T-helper 1 cell treated with Interleukin-12 subunit alpha and Interleukin-12 subunit beta and Interleukin-4 antibody, amounts not matched to agents 30 ng/mL and 1 ng/mL, for 36 hours (primary cell): ENCODE results near the gene WNT1. TPM values are rescaled to one million over a fixed set of nuclear protein-coding genes. Genes with fewer than 3 reads are reported as not detected.

Experiments used
- intact Hi-C: fragments of 100-400 bp; cut with micrococcal nuclease; formaldehyde crosslinking; loops from one replicate; pipeline ENCODE4 v1.15.1; 2024
- total RNA-seq: library from RNA; stranded (reverse); gene quantifications from 2 replicates; pipeline ENCODE4 v1.2.3, GENCODE V29; 2022

Gene WNT1
- total RNA-seq, 1 donor from 2014 or later: not detected

DNA sequence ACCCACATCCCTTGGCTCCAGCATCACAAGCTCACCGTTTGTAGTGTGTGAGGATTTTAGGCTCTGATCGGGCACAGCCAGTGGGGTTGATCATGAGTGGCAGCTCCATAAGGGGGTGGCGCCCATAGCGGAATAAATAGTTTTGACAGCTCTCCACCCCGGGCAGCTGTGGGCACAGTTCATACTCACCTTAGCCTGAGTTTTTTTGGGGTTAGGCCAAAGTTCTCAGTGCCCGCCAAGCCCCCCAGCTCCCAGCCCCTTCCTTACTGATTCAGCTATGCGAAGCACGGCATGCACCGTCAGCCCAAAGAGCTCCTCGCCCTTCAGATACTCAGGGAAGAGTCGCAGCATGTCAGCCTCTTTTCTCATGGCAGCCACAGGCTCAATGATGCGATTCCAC is 46.4 kb downstream of the WNT1 start:
- intact Hi-C loops: no loop called here

DNA sequence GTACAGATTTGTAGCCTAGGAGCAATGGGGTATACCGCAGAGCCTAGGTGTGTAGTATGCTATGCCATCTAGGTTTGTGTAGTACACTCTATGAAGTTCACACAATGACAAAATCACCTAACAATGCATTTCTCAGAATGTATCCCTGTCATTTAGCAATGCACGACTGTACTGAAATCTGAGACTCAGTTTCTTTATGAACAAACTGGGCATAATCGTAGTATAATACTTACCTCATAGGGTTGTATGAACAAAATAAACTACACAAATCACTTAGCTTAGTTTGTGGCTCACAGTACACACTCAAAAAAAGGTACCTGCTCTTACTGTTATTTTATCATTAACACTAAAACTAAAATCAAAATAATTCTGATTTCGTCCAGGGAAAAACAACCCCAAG is 47.3 kb downstream of the WNT1 start:
- intact Hi-C loops: no loop called here

DNA sequence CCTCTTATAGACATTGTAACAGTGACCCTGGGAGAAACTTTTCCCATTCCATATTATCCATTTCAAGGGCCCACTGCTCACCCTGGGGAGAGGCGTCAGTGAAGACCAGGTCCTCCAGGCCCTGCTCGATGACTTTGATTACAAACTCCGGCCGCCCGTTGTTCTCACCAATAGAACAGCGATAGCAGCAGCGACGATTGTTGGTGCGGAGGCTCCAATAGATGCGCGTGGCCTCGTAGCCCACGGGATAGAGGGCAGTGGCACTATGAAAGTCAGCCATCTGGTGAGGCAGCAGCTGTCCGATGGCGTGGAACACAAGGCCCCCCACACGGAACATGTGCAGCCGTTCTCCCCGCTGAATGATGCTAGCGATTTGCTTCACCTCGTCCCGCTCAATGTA is 48.0 kb downstream of the WNT1 start:
- intact Hi-C loops: no loop called here

DNA sequence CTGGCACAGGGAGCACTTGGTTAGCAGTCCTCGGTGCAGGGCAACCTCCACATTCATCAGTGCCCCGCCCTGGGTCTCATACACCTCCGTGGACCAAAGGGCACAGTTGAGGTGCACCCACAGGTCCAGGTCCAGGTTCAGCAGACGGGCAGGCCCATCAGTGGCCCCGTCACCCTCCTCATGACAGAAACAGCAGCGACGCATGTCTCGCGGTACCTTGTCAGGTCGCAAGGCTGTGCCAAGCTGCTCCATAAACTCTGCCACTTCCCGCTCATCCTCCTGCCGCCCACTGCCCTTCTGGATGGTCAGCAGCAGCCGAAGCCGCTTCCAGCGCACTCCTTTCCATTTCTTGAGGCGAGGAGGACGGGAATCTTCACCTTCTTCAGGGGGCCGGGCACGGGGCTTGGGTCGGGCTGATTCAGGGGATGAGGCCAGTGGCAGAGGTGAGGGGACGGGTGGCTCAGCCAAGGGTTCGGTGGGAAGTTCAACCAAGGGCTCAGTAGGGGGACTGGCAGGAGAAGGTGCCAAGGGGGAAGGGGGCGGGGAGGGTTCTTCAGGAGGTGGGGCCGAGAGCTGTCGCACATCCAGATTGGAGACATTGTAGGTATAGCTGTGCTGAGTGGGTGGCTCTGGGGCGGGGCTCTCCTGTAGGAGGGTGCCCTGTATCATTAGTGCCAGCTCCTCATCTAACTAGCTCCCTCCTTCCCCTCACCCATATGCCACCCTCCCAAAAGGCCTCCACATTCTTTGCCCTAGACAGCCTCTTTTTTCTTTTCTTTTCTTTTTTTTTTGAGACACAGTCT is 48.8 kb downstream of the WNT1 start:
- intact Hi-C loops: no loop called here

DNA sequence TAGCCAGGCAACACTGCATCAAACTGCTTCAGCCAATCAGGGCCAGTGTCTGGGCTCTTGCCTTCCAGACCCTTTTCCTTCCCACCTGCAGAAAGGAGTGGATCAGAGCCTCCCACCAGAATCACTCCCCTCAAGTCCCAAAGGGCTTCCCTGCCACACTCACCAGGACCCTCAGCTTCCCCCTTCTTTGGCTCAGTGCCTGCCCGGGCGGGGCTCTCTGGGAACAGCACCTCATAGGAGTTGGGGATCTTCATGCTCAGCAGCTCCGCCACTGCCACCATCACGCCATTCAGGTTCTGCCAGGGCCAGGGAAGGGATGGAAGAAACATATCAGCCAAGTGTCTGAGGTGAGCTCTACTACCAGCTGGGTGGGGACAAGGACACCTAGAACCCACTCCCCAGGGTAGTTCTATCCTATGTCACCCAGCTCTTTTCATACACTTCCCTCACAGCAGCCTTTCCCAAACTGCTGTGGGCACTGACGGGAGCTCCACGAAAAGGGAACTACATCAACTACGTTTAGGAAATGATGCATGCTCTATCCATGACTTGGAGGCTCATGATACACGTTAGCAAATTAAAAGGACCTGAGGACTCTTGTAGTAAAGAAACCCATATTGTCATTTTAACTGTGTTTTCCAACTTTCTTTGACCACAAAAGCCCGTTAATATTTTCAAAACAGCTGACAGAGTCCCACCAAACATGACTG is 49.9 kb downstream of the WNT1 start:
- intact Hi-C loops: no loop called here

DNA sequence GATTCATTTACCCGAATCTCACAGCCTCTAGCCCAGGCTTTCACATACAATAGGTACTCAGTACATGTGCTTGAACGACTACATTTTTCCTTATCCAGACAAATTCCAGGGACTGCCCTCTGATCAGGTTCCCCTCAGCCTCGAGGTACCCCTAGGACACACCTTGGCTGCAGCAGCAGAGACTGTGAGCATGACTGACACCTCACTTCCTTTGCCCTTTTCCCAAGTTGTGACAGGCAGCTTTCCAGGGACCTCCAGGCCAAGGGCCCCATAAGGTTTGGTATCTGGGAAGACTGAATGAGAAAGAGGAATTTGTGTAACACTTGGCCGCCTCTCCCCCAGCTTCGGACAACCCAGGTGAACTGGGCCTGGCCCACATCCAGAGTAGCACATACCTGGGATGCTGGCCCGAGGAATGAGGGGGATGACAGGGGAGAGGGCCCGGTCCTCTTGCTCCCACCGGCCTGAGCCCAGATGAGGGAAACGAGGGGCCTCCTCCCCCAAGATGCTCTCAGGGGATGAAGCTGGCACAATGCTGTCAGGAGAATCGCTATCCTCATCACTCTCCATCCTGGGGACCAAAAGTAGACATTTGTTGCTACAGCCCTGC is 50.6 kb downstream of the WNT1 start:
- intact Hi-C loops: no loop called here

DNA sequence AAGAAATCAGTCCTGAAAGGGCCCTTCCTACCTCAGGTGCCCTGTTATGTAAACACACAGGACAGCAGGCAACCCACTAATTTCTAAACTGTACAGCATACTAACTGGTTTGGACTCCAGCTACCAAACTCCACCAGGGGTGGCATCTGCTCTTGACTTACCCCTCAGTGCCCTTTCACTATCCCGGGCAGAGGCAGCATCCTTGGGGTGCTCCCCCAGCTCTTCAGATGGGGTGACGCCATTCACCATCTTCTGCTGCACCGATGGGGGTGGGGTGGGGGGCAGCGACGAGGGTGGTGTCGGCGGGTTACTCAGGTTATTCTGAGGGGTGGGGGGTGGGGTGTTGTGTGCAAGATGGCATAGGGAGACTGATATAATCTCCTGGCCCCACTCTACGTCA is 52.0 kb downstream of the WNT1 start:
- intact Hi-C loops: no loop called here

DNA sequence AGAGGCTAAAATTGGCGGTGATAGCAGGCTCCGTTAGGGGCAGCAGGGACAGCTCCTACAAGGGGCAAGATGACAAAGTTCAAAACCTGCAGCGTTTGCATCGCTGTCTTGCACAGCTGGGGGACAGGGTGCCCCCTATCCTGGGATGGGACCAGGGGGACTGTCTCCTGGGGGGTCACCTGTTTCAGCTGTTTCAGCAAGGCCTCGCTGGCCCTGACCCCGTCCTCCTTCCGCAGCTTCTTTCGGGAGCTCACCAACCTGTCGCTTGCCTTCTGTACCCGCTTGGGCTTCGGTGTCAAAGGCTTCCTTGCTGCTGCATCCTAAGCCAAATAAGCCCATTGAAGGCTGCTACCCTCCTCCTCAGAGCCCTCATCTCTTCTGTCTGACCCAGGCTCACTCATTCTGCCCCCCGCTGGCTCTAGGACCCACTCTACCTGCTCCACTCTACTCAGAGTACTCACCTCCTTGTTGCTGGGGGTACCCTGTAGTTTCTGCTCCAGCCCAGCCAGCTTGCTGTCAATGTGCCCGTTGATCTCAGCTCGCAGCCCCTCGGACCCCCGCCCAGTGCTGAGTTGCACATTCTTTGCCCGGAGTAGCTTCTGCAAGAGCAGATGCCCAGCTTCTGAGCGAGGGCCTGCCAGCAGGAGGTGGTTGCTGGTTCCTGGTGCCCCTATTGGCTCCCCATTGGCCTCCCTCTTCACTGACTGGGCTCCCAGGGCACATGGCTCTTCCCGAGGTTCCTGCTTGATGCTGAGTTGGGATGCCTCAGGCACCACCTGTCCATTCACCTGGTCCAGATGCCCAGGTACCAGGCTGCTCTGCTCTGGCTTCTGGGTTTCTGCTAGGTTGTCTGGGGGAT is 52.8 kb downstream of the WNT1 start:
- intact Hi-C loops: no loop called here

DNA sequence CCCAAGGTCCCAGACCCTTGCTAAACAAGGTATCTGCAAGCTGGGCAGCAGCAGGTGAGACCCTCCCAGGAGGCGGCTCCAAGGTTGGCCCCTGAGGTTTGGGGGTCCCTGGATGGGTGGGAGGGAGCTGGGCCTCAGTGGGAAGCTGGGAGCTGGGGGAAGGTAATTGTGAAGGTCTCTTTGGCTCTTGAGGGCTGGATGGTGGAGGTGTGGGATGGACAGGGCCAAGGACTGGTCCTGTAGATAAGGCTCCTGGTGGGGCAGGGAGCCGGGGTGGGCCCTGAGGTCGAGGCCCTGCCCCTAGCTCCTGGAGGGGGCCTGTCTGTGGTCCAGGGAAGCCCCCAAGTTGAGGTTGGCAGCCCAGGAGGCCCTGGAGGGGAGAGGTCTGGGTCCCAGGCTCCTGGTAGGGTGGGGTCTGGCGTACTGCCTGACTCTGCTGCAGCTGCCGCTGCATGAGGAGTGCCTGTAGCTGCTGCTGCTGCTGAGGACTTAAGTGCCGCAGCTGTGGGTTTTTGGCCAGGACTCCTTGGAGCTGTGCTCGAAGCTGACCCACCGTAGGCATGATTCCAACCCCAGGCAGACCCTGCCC is 53.5 kb downstream of the WNT1 start:
- intact Hi-C loops: no loop called here

Other genes starting within 250 kb of the WNT1 start
- gene ADCY6, start 189.2 kb upstream of the WNT1 start, total RNA-seq: 0.22 and 0.32 TPM in 2 replicates
- gene CACNB3, start 159.8 kb upstream of the WNT1 start, total RNA-seq: 16.5 and 17.1 TPM in 2 replicates
- 125 and 126 TPM in 2 replicates for gene DDX23, start 126.2 kb upstream of the WNT1 start, total RNA-seq
- 4.0 and 5.6 TPM in 2 replicates for gene RND1, start 112.5 kb upstream of the WNT1 start, total RNA-seq
- gene FKBP11, start 52.8 kb upstream of the WNT1 start, total RNA-seq: 74.2 and 83.6 TPM in 2 replicates
- gene ARF3, start 20.8 kb upstream of the WNT1 start, total RNA-seq: 150 and 164 TPM in 2 replicates
- gene WNT10B, start 6.6 kb upstream of the WNT1 start, total RNA-seq: 1.3 and 1.6 TPM in 2 replicates
- gene DDN, start 21.1 kb downstream of the WNT1 start, total RNA-seq: 0.07 and 0.29 TPM in 2 replicates
- 73.7 and 74.8 TPM in 2 replicates for gene PRKAG1, start 40.5 kb downstream of the WNT1 start, total RNA-seq
- 107 and 123 TPM in 2 replicates for gene KMT2D, start 82.5 kb downstream of the WNT1 start, total RNA-seq
- gene RHEBL1, start 91.7 kb downstream of the WNT1 start, total RNA-seq: 10.4 and 11.1 TPM in 2 replicates
- 0.07 TPM in 1 of 2 replicates, not detected in the other for gene DHH, start 116.5 kb downstream of the WNT1 start, total RNA-seq
- gene LMBR1L, start 132.5 kb downstream of the WNT1 start, total RNA-seq: 61.9 and 64.4 TPM in 2 replicates
- 1,474 and 1,482 TPM in 2 replicates for gene TUBA1B, start 153.1 kb downstream of the WNT1 start, total RNA-seq
- gene TUBA1A, start 210.8 kb downstream of the WNT1 start, total RNA-seq: 57.8 and 58.6 TPM in 2 replicates